GM12801 (cell line): ENCODE results near the gene ACAD8.

Experiments
- CTCF ChIP-seq: IDR thresholded peaks from one replicate; pipeline ENCODE4 v1.5.1; 2011; ENCODE audit warnings: control low read depth; ENCODE audit not compliant: insufficient read length; ENCODE audit errors: extremely low read depth

Gene ACAD8

GRCh38 chr11:134242376-134242775 is 11.0 kb upstream of the ACAD8 start:
- TF ChIP-seq CTCF, result no peak

DNA sequence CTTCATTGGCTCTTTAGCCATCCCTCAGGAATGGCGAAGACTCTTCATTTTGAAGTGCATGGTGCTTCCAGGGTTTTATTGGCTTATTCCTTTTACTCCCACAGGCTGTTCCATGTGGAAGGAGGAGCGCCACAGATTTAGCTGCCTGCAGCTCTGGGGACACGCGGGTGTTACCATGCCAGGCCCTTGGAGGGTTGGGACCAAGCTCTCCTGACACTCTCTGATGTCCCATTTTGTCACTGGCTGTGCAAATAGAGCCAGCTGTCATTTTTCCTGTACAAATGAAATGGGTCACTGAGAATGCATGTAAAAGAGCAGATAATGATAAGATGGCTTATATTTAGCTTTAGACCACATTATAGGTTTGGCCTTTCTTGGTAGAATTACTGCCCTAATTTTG is 9.5 kb upstream of the ACAD8 start:
- TF ChIP-seq CTCF, result no peak

- no peak for TF ChIP-seq CTCF
These were observed 8.8 kb upstream of the ACAD8 start for GRCh38 chr11:134244593-134244992.

DNA sequence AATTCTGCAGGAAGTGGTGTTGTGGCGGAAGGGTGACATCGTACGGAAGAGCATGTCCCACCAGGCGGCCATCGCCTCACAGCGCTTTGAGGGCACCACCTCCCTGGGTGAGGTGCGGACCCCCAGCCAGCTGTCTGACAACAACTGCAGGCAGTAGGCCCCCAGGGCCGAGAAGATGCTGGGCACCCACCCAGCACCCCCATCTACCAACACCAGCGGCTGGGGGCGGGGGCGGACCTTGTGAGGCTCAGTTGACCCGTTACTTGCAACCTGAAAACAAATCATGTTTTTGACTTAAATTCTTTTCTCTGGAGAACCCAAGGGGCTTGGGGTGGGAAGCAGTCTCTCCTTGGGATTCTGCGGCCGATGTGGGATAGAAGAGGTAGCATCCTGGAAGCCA is 7.9 kb upstream of the ACAD8 start:
- no peak for TF ChIP-seq CTCF

DNA sequence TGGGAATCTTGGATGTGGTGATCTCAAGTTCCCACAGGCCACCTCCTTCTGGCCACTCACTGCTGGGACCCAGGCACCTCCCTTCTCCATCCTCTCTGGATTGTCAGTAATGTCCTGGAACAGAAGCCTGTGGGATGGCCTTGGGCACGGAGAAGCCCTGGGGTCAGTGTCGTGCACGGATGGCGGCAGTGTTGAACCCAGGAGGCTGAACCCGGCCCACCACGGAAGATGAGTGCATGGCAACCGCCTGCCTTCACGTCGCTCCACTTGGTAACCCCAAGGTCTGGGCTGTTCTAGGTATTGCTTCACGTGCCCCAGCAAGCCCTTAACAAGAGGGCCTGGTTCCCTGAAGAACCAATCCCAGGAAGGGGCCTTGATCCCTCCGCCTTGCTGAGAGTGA is 7.3 kb upstream of the ACAD8 start:
- no peak for TF ChIP-seq CTCF

DNA sequence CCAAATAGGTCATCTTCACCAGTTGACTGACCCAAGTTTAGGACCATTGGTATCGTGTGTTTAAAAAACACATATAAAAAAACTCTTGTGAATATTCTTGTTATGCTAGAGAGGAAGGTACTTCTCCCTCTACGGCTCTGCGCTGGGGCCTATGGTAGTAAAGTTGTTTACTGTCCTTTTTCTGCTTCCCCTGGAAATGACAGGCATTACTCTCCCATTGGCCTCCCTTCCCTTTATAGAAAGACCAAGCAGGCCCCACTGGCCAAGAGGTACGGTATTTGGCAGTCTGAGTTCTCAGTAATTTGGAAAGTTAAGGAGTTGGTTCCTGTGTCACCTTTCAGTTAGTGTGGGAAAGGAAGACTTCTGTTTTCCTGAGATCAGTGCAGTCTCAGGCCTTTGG is 6.7 kb upstream of the ACAD8 start:
- no peak for TF ChIP-seq CTCF

- TF ChIP-seq CTCF, result no peak
These were observed 4.4 kb upstream of the ACAD8 start for GRCh38 chr11:134248910-134249480.

GRCh38 chr11:134250246-134250645 is 3.1 kb upstream of the ACAD8 start:
- no peak for TF ChIP-seq CTCF
